Trophoblast cell (in vitro differentiated cells and primary cell): ENCODE data around the gene YIPF2.

Source experiments
- DNase-seq, 2 donors: peaks; one replicate each; pipeline ENCODE4 v3.0.0-alpha.2; 2016
- H2AFZ ChIP-seq: 2 replicates; pipeline ENCODE4 v1.6.1; 2013; ENCODE audit warnings: low read length, moderate library complexity, mild to moderate bottlenecking; ENCODE audit not compliant: insufficient read depth, poor library complexity
- H2AK5ac ChIP-seq: 2 replicates; pipeline ENCODE4 v1.6.1; 2013; ENCODE audit warnings: mild to moderate bottlenecking, low read length
- H2BK120ac ChIP-seq: 2 replicates; pipeline ENCODE4 v1.6.1; 2013; ENCODE audit warnings: low read length, mild to moderate bottlenecking, moderate library complexity; ENCODE audit not compliant: insufficient read depth, poor library complexity
- H2BK12ac ChIP-seq: 2 replicates; pipeline ENCODE4 v1.6.1; 2013; ENCODE audit warnings: mild to moderate bottlenecking, low read length, moderate library complexity
- H2BK5ac ChIP-seq: 2 replicates; pipeline ENCODE4 v1.6.1; 2013; ENCODE audit warnings: low read length, low read depth, moderate library complexity, mild to moderate bottlenecking; ENCODE audit not compliant: poor library complexity
- H3K14ac ChIP-seq: 2 replicates; pipeline ENCODE4 v1.6.1; 2013; ENCODE audit warnings: mild to moderate bottlenecking, low read length
- H3K18ac ChIP-seq: 2 replicates; pipeline ENCODE4 v1.6.1; 2013; ENCODE audit warnings: mild to moderate bottlenecking, low read length
- H3K23ac ChIP-seq: 2 replicates; pipeline ENCODE4 v1.6.1; 2013; ENCODE audit warnings: low read length
- H3K27ac ChIP-seq: 2 replicates; pipeline ENCODE4 v1.5.1; 2013; ENCODE audit warnings: low read depth, mild to moderate bottlenecking, inconsistent platforms, low read length, moderate library complexity
- H3K27me3 ChIP-seq: 2 replicates; pipeline ENCODE4 v1.6.1; 2013; ENCODE audit warnings: inconsistent platforms, mild to moderate bottlenecking, low read length, moderate library complexity; ENCODE audit not compliant: insufficient read depth
- H3K36me3 ChIP-seq, 2 experiments: 1 replicate in 1 of 2; 2 replicates in 1 of 2; pipeline ENCODE4 v1.6.1; 2013; ENCODE audit warnings: low read length in 2 of 2, mild to moderate bottlenecking in 2 of 2, moderate library complexity in 1 of 2; ENCODE audit not compliant: insufficient read depth in 2 of 2, control insufficient read depth in 1 of 2
- H3K4ac ChIP-seq: 2 replicates; pipeline ENCODE4 v1.6.1; 2013; ENCODE audit warnings: low read depth, mild to moderate bottlenecking, low read length, moderate library complexity
- H3K4me1 ChIP-seq, 2 experiments: 1 replicate in 1 of 2; 2 replicates in 1 of 2; pipeline ENCODE4 v1.6.1; 2013; ENCODE audit warnings: low read length in 2 of 2, mild to moderate bottlenecking in 2 of 2, moderate library complexity in 1 of 2; ENCODE audit not compliant: insufficient read depth in 2 of 2, control insufficient read depth in 1 of 2
- H3K4me2 ChIP-seq: 2 replicates; pipeline ENCODE4 v1.6.1; 2013; ENCODE audit warnings: inconsistent platforms, mild to moderate bottlenecking, low read length, moderate library complexity
- H3K4me3 ChIP-seq: 2 replicates; pipeline ENCODE4 v1.5.1; 2013; ENCODE audit warnings: mild to moderate bottlenecking, low read depth, low read length, inconsistent platforms
- H3K79me1 ChIP-seq: one replicate; pipeline ENCODE4 v1.6.1; 2013; ENCODE audit warnings: low read length
- H3K79me2 ChIP-seq: 2 replicates; pipeline ENCODE4 v1.6.1; 2013; ENCODE audit warnings: low read length, mild to moderate bottlenecking; ENCODE audit not compliant: control insufficient read depth, insufficient read depth, poor library complexity
- H3K9ac ChIP-seq: 2 replicates; pipeline ENCODE4 v1.6.1; 2013; ENCODE audit warnings: mild to moderate bottlenecking, low read length
- H3K9me3 ChIP-seq: 2 replicates; pipeline ENCODE4 v1.6.1; 2013; ENCODE audit warnings: low read depth, mild to moderate bottlenecking, control low read depth, inconsistent platforms, low read length; ENCODE audit not compliant: insufficient read depth
- H4K12ac ChIP-seq: 2 replicates; pipeline ENCODE4 v1.6.1; 2013; ENCODE audit warnings: low read depth, mild to moderate bottlenecking, low read length, moderate library complexity
- H4K8ac ChIP-seq: 2 replicates; pipeline ENCODE4 v1.6.1; 2013; ENCODE audit warnings: low read depth, mild to moderate bottlenecking, low read length, moderate library complexity
- H4K91ac ChIP-seq: one replicate; pipeline ENCODE4 v1.6.1; 2013; ENCODE audit warnings: low read depth, mild to moderate bottlenecking, low read length, moderate library complexity
- WGBS: extraction: QIAGEN DNeasy Blood & Tissue Kit; methylation state at CpG from one replicate; pipeline ENCODE4 v1.1.7; 2013; ENCODE audit warnings: missing lambda C conversion rate; ENCODE audit not compliant: insufficient read length, insufficient coverage; ENCODE audit errors: extremely low coverage; 5-methylcytosine and 5-hydroxymethylcytosine counted together

Gene YIPF2

DNA sequence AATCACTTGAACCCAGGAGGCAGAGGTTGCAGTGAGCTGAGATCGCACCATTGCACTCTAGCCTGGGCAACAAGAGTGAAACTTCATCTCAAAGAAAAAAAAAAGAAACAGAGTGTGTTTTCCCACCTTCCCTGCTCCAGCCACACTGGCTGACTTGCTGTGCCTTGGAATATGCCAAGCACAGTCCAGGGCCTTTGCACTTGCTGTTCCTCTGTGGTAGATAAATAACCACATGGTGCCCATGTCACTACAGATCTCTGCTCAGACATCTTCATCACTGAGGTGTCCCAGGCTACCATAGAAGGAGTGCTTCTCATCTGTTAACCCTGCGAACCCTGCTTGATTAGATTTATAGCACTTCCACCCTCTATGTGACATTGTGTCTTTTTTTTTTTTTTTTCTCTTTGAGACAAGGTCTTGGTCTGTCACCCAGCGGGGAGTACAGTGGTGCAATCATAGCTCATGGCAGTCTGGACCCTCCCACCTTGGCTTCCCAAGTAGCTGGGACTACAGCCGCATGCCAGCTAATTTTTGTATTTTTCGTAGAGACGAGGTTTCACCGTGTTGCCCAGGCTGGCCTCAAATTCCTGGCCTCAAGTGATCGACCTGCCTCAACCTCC lies 42.8 kb upstream of the YIPF2 start:
- no peaks in the 10 kb centered on the region for H3K9me3 ChIP-seq
- H4K8ac ChIP-seq, result no peak overlapping the region
- no peak overlapping the region for H3K14ac ChIP-seq
- no peak overlapping the region for H4K12ac ChIP-seq
- H3K4me2 ChIP-seq, result no peak overlapping the region
- H2AK5ac ChIP-seq, result no peak overlapping the region
- H2BK120ac ChIP-seq, result no peak overlapping the region
- H3K4me3 ChIP-seq, result no peak overlapping the region
- peaks cover 0 to 2% of the 10 kb centered on the region in 2 experiments for H3K36me3 ChIP-seq
- no peaks in the 10 kb centered on the region for H3K27me3 ChIP-seq
- H3K23ac ChIP-seq, result no peak overlapping the region
- H3K4ac ChIP-seq, result peak overlapping the region; percentile 71
- H3K18ac ChIP-seq, result no peak overlapping the region
- H3K79me2 ChIP-seq, result peaks cover 28% of the 10 kb centered on the region
- H4K91ac ChIP-seq, result no peak overlapping the region
- no peak overlapping the region for H2AFZ ChIP-seq
- no peak overlapping the region for H3K9ac ChIP-seq
- no peak overlapping the region for H2BK12ac ChIP-seq
- H3K4me1 ChIP-seq, result no peaks in the 10 kb centered on the region
- DNase-seq, result no peak
- H3K79me1 ChIP-seq, result no peaks in the 10 kb centered on the region
- no peak overlapping the region for H3K27ac ChIP-seq
- no CpG with 5 or more reads among the region's 8 CpGs for WGBS
- H2BK5ac ChIP-seq, result no peak overlapping the region

DNA sequence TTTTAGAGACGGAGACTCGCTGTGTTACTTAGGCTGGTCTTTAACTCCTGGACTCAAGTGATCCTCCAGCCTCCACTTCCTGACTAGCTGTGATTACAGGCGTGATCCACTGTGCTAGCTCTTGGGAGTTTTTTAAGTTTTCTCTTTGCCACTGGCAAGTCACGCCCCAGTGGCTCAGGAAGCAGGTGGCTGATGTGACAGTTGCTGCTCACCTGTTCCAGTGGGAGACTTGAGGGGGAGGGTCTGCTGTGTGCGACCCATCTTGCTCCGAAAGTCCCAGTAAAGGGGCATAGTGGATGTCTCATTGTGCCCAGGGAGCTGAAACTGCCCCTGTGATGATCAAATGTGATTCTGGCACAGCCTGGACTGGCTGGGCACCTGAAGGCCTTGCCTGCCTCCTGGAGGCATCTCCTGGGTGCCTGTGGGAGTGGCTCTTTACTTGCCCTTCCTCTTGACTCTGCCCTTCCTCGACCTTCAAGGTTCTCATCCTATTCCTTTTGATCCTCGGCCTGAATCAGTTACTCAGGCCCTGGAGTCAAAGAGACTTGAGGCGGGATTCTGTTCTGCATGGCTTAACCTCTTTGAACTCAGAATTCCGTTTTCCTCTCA lies 40.2 kb upstream of the YIPF2 start:
- no peaks in the 10 kb centered on the region for H3K79me1 ChIP-seq
- H3K27ac ChIP-seq, result no peak overlapping the region
- H2BK5ac ChIP-seq, result no peak overlapping the region
- no peak overlapping the region for H3K18ac ChIP-seq
- H3K4me1 ChIP-seq, result peaks cover 0 to 1% of the 10 kb centered on the region in 2 experiments
- WGBS, result no CpG with 5 or more reads among the region's 10 CpGs
- DNase-seq, result no peak
- H4K12ac ChIP-seq, result no peak overlapping the region
- H4K8ac ChIP-seq, result no peak overlapping the region
- peak overlapping the region; percentile 71 for H3K4ac ChIP-seq
- no peak overlapping the region for H3K9ac ChIP-seq
- H3K23ac ChIP-seq, result no peak overlapping the region
- no peak overlapping the region for H4K91ac ChIP-seq
- no peak overlapping the region for H2BK12ac ChIP-seq
- H3K14ac ChIP-seq, result no peak overlapping the region
- no peak overlapping the region for H2BK120ac ChIP-seq
- peaks cover 5 to 6% of the 10 kb centered on the region in 2 experiments for H3K36me3 ChIP-seq
- H3K9me3 ChIP-seq, result no peaks in the 10 kb centered on the region
- H3K27me3 ChIP-seq, result no peaks in the 10 kb centered on the region
- H3K79me2 ChIP-seq, result peaks cover 25% of the 10 kb centered on the region
- H2AK5ac ChIP-seq, result no peak overlapping the region
- no peak overlapping the region for H2AFZ ChIP-seq
- H3K4me2 ChIP-seq, result no peak overlapping the region
- H3K4me3 ChIP-seq, result no peak overlapping the region

DNA sequence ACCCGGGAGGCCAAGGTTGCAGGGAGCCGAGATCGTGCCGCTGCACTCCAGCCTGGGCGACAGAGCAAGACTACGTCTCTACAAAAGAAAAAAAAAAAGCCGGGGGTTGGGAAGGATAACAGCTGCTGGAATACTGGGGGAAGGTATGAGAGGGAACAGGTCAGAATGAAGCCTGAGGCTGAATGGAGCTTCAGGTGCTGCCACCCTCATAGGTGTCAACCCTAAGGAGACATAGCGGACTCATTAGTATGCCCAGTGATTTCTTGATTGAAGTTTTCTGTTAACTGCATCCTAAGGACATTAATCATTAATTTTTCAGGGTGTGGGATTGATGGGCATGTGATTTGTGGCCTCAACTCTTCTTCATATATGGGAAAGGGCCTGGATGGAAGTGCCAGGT lies 38.4 kb upstream of the YIPF2 start:
- H3K14ac ChIP-seq, result no peak overlapping the region
- H2AFZ ChIP-seq, result no peak overlapping the region
- no peak overlapping the region for H2BK12ac ChIP-seq
- peaks cover 11 to 13% of the 10 kb centered on the region in 2 experiments for H3K4me1 ChIP-seq
- no peak overlapping the region for H3K4me3 ChIP-seq
- no peak overlapping the region for H3K9ac ChIP-seq
- no CpG with 5 or more reads among the region's 8 CpGs for WGBS
- no peak overlapping the region for H4K8ac ChIP-seq
- peaks cover 2% of the 10 kb centered on the region for H3K9me3 ChIP-seq
- peaks cover 39% of the 10 kb centered on the region for H3K79me2 ChIP-seq
- no peak overlapping the region for H3K27ac ChIP-seq
- H2AK5ac ChIP-seq, result no peak overlapping the region
- H3K36me3 ChIP-seq, result peaks cover 3 to 6% of the 10 kb centered on the region in 2 experiments
- H3K4ac ChIP-seq, result peak overlapping the region; percentile 78
- H3K18ac ChIP-seq, result no peak overlapping the region
- no peak overlapping the region for H2BK120ac ChIP-seq
- H4K91ac ChIP-seq, result no peak overlapping the region
- H3K23ac ChIP-seq, result no peak overlapping the region
- H2BK5ac ChIP-seq, result no peak overlapping the region
- no peak overlapping the region for H3K4me2 ChIP-seq
- H3K79me1 ChIP-seq, result no peaks in the 10 kb centered on the region
- H3K27me3 ChIP-seq, result no peaks in the 10 kb centered on the region
- DNase-seq, result peak; percentile 86 to 92
- H4K12ac ChIP-seq, result no peak overlapping the region

DNA sequence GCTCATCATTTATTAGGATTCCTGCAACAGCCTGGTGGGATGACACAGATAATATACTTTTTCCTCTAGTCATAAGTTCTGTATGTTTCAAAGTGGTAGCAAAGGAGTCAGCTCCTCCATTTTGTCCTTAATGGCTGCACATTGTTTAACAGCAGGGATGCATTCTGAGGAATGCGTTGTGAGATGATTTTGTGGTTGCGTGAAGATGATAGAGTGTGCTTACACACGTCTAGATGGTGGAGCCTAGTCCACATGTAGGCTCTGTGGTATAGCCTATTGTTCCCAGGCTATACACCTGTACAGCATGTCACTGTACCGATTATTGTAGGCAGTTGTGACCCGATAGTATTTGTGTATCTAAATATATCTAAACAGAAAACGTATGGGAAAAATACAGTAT lies 37.0 kb upstream of the YIPF2 start:
- H3K79me1 ChIP-seq, result peaks cover 7% of the 10 kb centered on the region
- DNase-seq, result no peak
- peaks cover 3 to 6% of the 10 kb centered on the region in 2 experiments for H3K36me3 ChIP-seq
- peaks cover 11 to 13% of the 10 kb centered on the region in 2 experiments for H3K4me1 ChIP-seq
- WGBS, result no CpG with 5 or more reads among the region's 6 CpGs
- H2BK120ac ChIP-seq, result no peak overlapping the region
- H3K4ac ChIP-seq, result peak overlapping the region; percentile 59
- no peak overlapping the region for H4K8ac ChIP-seq
- peaks cover 45% of the 10 kb centered on the region for H3K79me2 ChIP-seq
- H3K4me3 ChIP-seq, result no peak overlapping the region
- no peak overlapping the region for H3K14ac ChIP-seq
- H2AK5ac ChIP-seq, result no peak overlapping the region
- no peak overlapping the region for H4K12ac ChIP-seq
- H3K9ac ChIP-seq, result no peak overlapping the region
- H2BK12ac ChIP-seq, result no peak overlapping the region
- H2BK5ac ChIP-seq, result no peak overlapping the region
- H3K27me3 ChIP-seq, result no peaks in the 10 kb centered on the region
- no peak overlapping the region for H3K18ac ChIP-seq
- peaks cover 2% of the 10 kb centered on the region for H3K9me3 ChIP-seq
- H3K27ac ChIP-seq, result no peak overlapping the region
- H3K23ac ChIP-seq, result no peak overlapping the region
- no peak overlapping the region for H4K91ac ChIP-seq
- no peak overlapping the region for H3K4me2 ChIP-seq
- no peak overlapping the region for H2AFZ ChIP-seq
